Thoracic aorta (tissue), 2 donors: ENCODE results near the gene CCDC12. TPM values are rescaled to one million over a fixed set of nuclear protein-coding genes. Genes with fewer than 3 reads are reported as not detected.

ENCODE experiments used
- ATAC-seq: fragments of 150-250 bp; one replicate; pipeline ENCODE4 v1.8.0; 2017; ENCODE audit warnings: low read depth; ENCODE audit not compliant: insufficient number of reproducible peaks, low FRiP score
- DNase-seq: peaks from one replicate; pipeline ENCODE4 v3.0.0-alpha.2; 2020; ENCODE audit warnings: low spot score
- H3K27ac ChIP-seq, 2 donors: fragments of 200-600 bp; sonication (generic); 1 replicate in 1 of 2; 2 replicates in 1 of 2; pipeline ENCODE4 v1.5.1; 2016; ENCODE audit warnings: mild to moderate bottlenecking in 2 of 2, moderate library complexity in 2 of 2
- H3K27me3 ChIP-seq: fragments of 200-600 bp; sonication (generic); replicated peaks from 2 replicates; pipeline ENCODE4 v1.6.0; 2016; ENCODE audit warnings: mild to moderate bottlenecking; ENCODE audit not compliant: insufficient read depth
- H3K36me3 ChIP-seq: fragments of 200-600 bp; sonication (generic); one replicate; pipeline ENCODE4 v1.5.1; 2016
- H3K4me1 ChIP-seq, 2 donors: fragments of 200-600 bp; sonication (generic); 1 replicate in 1 of 2; 2 replicates in 1 of 2; pipeline versions ENCODE4 v1.5.1 to v1.6.0; 2016; ENCODE audit warnings: low read depth in 2 of 2, mild to moderate bottlenecking in 1 of 2; ENCODE audit not compliant: control insufficient read depth in 1 of 2
- H3K4me3 ChIP-seq: fragments of 200-600 bp; sonication (generic); 2 replicates; pipeline ENCODE4 v1.5.1; 2016; ENCODE audit warnings: mild to moderate bottlenecking
- H3K9me3 ChIP-seq: fragments of 200-600 bp; sonication (generic); 2 replicates; pipeline ENCODE4 v1.5.1; 2016
- total RNA-seq, 2 donors: library from RNA; depleted of rRNA; stranded (reverse); fragments of >200 nt; gene quantifications; one replicate each; pipeline versions ENCODE4 v1.1.0 to v1.2.3, GENCODE V29; 2016
- TF ChIP-seq, protein P1 (sequence below): fragments of 200-600 bp; sonication (generic); IDR thresholded peaks from one replicate; pipeline ENCODE4 v1.5.1; 2019; ENCODE audit warnings: antibody characterized with exemption

Gene CCDC12
- total RNA-seq, 2 donors from 2014 or later = 29.8 to 58.8 TPM

- no peak for DNase-seq
- no peak for ATAC-seq
- Histone ChIP-seq H3K9me3 (no peaks in the 10 kb centered on the region), H3K36me3 (peaks cover 27% of the 10 kb centered on the region), H3K27me3 (no peaks in the 10 kb centered on the region), H3K27ac (no peak overlapping the region), H3K4me3 (no peak overlapping the region), H3K4me1 (no peaks in the 10 kb centered on the region)
- TF ChIP-seq, protein P1, sequence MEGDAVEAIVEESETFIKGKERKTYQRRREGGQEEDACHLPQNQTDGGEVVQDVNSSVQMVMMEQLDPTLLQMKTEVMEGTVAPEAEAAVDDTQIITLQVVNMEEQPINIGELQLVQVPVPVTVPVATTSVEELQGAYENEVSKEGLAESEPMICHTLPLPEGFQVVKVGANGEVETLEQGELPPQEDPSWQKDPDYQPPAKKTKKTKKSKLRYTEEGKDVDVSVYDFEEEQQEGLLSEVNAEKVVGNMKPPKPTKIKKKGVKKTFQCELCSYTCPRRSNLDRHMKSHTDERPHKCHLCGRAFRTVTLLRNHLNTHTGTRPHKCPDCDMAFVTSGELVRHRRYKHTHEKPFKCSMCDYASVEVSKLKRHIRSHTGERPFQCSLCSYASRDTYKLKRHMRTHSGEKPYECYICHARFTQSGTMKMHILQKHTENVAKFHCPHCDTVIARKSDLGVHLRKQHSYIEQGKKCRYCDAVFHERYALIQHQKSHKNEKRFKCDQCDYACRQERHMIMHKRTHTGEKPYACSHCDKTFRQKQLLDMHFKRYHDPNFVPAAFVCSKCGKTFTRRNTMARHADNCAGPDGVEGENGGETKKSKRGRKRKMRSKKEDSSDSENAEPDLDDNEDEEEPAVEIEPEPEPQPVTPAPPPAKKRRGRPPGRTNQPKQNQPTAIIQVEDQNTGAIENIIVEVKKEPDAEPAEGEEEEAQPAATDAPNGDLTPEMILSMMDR = no peak
Observed at GRCh38 chr3:47001731-47002170, 25.2 kb upstream of the CCDC12 start.

DNA sequence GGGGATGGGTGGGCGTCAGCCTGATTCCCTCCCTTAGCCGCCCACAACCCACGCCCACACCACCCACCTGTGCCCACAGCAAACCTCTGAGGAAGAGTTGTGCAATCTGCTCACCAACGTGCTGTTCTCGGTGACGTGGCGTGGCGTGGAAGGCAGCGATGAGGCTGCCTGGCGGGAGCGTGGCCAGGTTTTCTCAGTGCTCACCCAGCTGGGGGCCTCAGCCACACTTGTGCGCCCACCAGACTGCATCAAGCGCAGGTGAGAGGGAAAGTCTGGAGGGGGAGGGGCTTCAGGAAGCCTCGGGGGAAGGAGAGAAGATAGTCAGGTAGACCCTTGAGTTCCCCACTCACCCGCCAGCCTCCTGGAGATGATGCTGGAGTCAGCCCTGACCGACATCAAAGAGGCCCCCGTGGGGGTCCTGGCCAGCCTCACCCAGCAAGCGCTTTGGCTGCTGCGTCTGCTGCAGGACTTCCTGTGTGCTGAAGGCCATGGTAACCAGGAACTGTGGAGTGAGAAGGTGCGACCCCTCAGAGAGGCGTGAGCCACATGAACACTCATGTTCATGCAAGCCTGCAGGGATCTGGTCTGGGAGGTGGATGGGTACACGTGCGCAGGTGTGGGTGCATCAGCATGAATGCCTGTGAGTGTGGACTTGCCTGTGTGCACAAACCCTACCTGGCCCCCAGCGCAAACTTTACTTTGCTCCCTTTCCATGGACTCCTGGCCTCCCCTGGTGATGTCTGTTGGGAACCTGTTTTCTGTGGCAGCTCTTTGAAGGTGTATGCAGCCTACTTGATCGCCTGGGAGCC lies 24.6 kb upstream of the CCDC12 start:
- no peak for DNase-seq
- TF ChIP-seq, protein P1 = no peak

DNA sequence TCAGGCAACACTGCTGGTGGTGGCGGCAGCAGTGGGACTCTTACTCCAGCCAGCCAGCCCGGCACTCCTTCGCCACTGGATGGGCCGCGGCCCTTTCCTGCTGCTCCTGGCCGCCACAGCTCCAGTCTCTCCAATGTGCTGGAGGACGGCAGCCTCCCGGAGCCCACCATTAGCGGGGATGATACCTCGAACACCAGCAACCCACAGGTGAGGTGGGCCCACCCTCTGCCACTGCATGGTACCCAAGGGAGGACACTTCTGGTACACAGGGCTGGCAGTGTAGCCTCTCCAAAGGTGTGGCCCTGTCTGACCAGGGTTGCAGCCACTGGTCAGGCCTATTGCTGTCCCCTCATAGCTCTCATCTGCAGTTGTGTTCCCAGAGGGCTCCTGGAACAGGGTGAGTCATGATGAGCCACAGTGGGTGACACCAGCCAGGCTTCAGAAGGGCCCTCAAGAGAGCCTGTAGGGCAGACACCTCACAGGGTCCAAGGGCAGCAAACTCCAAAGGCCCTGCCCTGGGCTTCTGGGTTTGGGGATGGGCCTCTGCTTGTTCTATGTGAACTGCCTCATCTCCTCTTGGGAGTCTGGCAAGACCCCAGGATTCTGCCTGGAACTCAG lies 23.8 kb upstream of the CCDC12 start:
- Histone ChIP-seq H3K9me3 (no peaks in the 10 kb centered on the region), H3K4me1 (no peaks in the 10 kb centered on the region), H3K27me3 (no peaks in the 10 kb centered on the region), H3K36me3 (peaks cover 27% of the 10 kb centered on the region), H3K4me3 (no peak overlapping the region), H3K27ac (no peak overlapping the region)
- DNase-seq = no peak
- TF ChIP-seq, protein P1 = no peak
- no peak for ATAC-seq

More for the DNA sequence above, 24.6 kb upstream of the CCDC12 start:
- no peak for ATAC-seq
- no peak overlapping the region for H3K4me3 ChIP-seq
- no peaks in the 10 kb centered on the region for H3K4me1 ChIP-seq
- H3K36me3 ChIP-seq = peaks cover 27% of the 10 kb centered on the region
- H3K27ac ChIP-seq = no peak overlapping the region
- H3K9me3 ChIP-seq = no peaks in the 10 kb centered on the region
- no peaks in the 10 kb centered on the region for H3K27me3 ChIP-seq

GRCh38 chr3:46999516-47000197 lies 23.1 kb upstream of the CCDC12 start:
- TF ChIP-seq, protein P1 = no peak
- Histone ChIP-seq H3K4me1 (no peaks in the 10 kb centered on the region), H3K27ac (no peak overlapping the region), H3K4me3 (no peak overlapping the region), H3K9me3 (no peaks in the 10 kb centered on the region), H3K36me3 (peaks cover 24% of the 10 kb centered on the region), H3K27me3 (no peaks in the 10 kb centered on the region)
- DNase-seq (no peak), ATAC-seq (no peak)
